Neural progenitor cell (in vitro differentiated cells): ENCODE measurements around the gene MARK3. TPM values are rescaled to one million over a fixed set of nuclear protein-coding genes. Genes with fewer than 3 reads are reported as not detected.

Experiments used
- DNase-seq: peaks from one replicate; pipeline ENCODE4 v3.0.0-alpha.2; 2016; ENCODE audit warnings: low spot score
- H2AFZ ChIP-seq: fragments of 200-600 bp; sonication (generic); replicated peaks from 2 replicates; pipeline ENCODE4 v1.6.1; 2016; ENCODE audit warnings: antibody characterized with exemption
- H3F3A ChIP-seq: fragments of 200-600 bp; sonication (generic); 2 replicates; pipeline ENCODE4 v1.6.1; 2016; ENCODE audit warnings: antibody characterized with exemption, low read depth
- H3K27ac ChIP-seq: fragments of 200-600 bp; sonication (generic); 2 replicates; pipeline ENCODE4 v1.5.1; 2016; ENCODE audit warnings: mild to moderate bottlenecking
- H3K27me3 ChIP-seq: fragments of 200-600 bp; sonication (generic); 2 replicates; pipeline ENCODE4 v1.6.1; 2016; ENCODE audit warnings: mild to moderate bottlenecking, moderate library complexity
- H3K36me3 ChIP-seq: fragments of 200-600 bp; sonication (generic); 2 replicates; pipeline ENCODE4 v1.5.1; 2016
- H3K4me1 ChIP-seq: fragments of 200-600 bp; sonication (generic); 2 replicates; pipeline ENCODE4 v1.6.1; 2016; ENCODE audit warnings: mixed run types
- H3K4me2 ChIP-seq: fragments of 200-600 bp; sonication (generic); 2 replicates; pipeline ENCODE4 v1.6.1; 2016
- H3K4me3 ChIP-seq: fragments of 200-600 bp; sonication (generic); 2 replicates; pipeline ENCODE4 v1.5.1; 2016
- H3K79me2 ChIP-seq: fragments of 200-600 bp; sonication (generic); 2 replicates; pipeline ENCODE4 v1.6.1; 2016; ENCODE audit warnings: low read depth
- H3K9ac ChIP-seq: fragments of 200-600 bp; sonication (generic); 2 replicates; pipeline ENCODE4 v1.6.1; 2016
- H3K9me3 ChIP-seq: fragments of 200-600 bp; sonication (generic); 2 replicates; pipeline ENCODE4 v1.5.1; 2016; ENCODE audit warnings: low read depth
- H4K20me1 ChIP-seq: fragments of 200-600 bp; sonication (generic); 2 replicates; pipeline ENCODE4 v1.6.1; 2016; ENCODE audit warnings: low read depth
- H3K27ac Mint-ChIP-seq: 3 replicates; pipeline ENCODE4 v1.8.0; 2021; ENCODE audit warnings: mixed read lengths
- H3K27me3 Mint-ChIP-seq: 2 replicates; pipeline ENCODE4 v1.8.0; 2022; ENCODE audit warnings: low read depth, mild to moderate bottlenecking, inconsistent platforms, moderate library complexity, mixed read lengths; ENCODE audit not compliant: insufficient read depth
- H3K36me3 Mint-ChIP-seq: 3 replicates; pipeline ENCODE4 v1.8.0; 2021; ENCODE audit warnings: mixed read lengths
- H3K4me1 Mint-ChIP-seq: 3 replicates; pipeline ENCODE4 v1.8.0; 2021; ENCODE audit warnings: mixed read lengths
- H3K4me3 Mint-ChIP-seq: 3 replicates; pipeline ENCODE4 v1.8.0; 2021; ENCODE audit warnings: mild to moderate bottlenecking, moderate library complexity, mixed read lengths
- H3K9me3 Mint-ChIP-seq: 3 replicates; pipeline ENCODE4 v1.8.0; 2020; ENCODE audit warnings: mixed read lengths
- EZH2 ChIP-seq: fragments of 200-600 bp; sonication (generic); IDR thresholded peaks from 2 replicates; pipeline ENCODE4 v1.6.1; 2017; ENCODE audit warnings: antibody characterized with exemption, mild to moderate bottlenecking, moderate library complexity
- EZH2phosphoT487 ChIP-seq: fragments of 200-600 bp; sonication (generic); IDR thresholded peaks from 2 replicates; pipeline ENCODE4 v1.6.1; 2017; ENCODE audit warnings: antibody characterized with exemption
- total RNA-seq: library from RNA; depleted of rRNA; stranded (reverse); fragments of >200 nt; gene quantifications from 2 replicates; pipeline ENCODE4 v1.2.3, GENCODE V29; 2015; ENCODE audit warnings: low replicate concordance
- TF ChIP-seq, protein P1 (sequence below): fragments of 200-600 bp; sonication (generic); IDR thresholded peaks from 2 replicates; pipeline ENCODE4 v1.5.1; 2017; ENCODE audit warnings: antibody characterized with exemption, mild to moderate bottlenecking

MARK3 gene
- total RNA-seq, 1 donor from 2014 or later = 80.7 TPM

DNA sequence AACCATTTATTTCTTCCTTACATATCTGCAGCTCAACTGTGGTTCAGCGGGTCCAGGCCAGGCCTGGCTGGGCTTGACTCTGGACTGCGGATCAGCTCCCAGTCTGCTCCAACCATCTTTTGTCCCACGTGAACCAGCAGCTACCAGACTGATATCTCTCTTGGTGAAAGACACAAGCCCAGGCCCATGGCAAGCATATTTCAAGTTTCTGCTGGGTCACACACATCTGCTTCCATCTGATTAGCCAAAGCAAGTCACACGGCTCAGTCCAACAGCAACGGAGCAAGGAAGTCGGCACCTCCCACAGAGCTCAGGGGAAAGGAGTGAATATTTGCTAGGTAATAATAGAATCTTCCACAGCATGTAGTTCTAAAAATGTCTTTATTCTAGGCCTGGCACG is 24.7 kb upstream of the MARK3 start:
- H3K9ac ChIP-seq = no peak overlapping the region
- TF ChIP-seq EZH2phosphoT487 (no peak), EZH2 (no peak)
- TF ChIP-seq, protein P1, sequence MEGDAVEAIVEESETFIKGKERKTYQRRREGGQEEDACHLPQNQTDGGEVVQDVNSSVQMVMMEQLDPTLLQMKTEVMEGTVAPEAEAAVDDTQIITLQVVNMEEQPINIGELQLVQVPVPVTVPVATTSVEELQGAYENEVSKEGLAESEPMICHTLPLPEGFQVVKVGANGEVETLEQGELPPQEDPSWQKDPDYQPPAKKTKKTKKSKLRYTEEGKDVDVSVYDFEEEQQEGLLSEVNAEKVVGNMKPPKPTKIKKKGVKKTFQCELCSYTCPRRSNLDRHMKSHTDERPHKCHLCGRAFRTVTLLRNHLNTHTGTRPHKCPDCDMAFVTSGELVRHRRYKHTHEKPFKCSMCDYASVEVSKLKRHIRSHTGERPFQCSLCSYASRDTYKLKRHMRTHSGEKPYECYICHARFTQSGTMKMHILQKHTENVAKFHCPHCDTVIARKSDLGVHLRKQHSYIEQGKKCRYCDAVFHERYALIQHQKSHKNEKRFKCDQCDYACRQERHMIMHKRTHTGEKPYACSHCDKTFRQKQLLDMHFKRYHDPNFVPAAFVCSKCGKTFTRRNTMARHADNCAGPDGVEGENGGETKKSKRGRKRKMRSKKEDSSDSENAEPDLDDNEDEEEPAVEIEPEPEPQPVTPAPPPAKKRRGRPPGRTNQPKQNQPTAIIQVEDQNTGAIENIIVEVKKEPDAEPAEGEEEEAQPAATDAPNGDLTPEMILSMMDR = no peak
- no peak for DNase-seq
- Mint-ChIP-seq H3K27me3 (peaks cover 6% of the 10 kb centered on the region), H3K4me1 (no peaks in the 10 kb centered on the region), H3K27ac (peak overlapping the region; percentile 5), H3K36me3 (peaks cover 4% of the 10 kb centered on the region), H3K4me3 (no peak overlapping the region), H3K9me3 (peaks cover 21% of the 10 kb centered on the region)
- H3K79me2 ChIP-seq = no peaks in the 10 kb centered on the region
- no peaks in the 10 kb centered on the region for H3K4me1 ChIP-seq
- no peaks in the 10 kb centered on the region for H3K27me3 ChIP-seq
- no peak overlapping the region for H3K4me3 ChIP-seq
- no peak overlapping the region for H3K4me2 ChIP-seq
- no peaks in the 10 kb centered on the region for H4K20me1 ChIP-seq
- no peaks in the 10 kb centered on the region for H3K9me3 ChIP-seq
- no peak overlapping the region for H2AFZ ChIP-seq
- H3K36me3 ChIP-seq = no peaks in the 10 kb centered on the region
- H3F3A ChIP-seq = no peaks in the 10 kb centered on the region
- H3K27ac ChIP-seq = no peak overlapping the region

DNA sequence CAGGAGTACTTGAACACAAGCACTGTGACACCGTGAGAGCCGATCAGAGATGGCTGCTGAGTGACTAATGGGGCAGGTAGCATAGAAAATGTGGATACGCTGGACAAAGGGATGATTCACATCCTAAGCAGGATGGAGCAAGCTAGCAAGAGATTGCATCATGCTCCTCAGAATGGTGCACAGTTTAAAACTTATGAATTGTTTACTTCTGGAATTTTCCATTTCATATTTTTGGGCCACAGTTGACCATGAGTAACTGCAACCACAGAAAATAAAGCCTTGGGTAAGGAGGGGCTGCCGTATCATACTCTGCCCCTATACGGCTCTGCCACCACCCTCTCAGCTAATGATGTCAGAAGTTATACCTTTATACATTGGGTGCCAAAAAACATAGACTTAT is 23.3 kb upstream of the MARK3 start:
- Histone ChIP-seq H3F3A (no peaks in the 10 kb centered on the region), H3K27me3 (no peaks in the 10 kb centered on the region), H3K4me3 (no peak overlapping the region), H3K79me2 (no peaks in the 10 kb centered on the region), H3K36me3 (no peaks in the 10 kb centered on the region), H3K4me2 (no peak overlapping the region), H3K4me1 (no peaks in the 10 kb centered on the region), H2AFZ (no peak overlapping the region), H3K27ac (no peak overlapping the region), H4K20me1 (no peaks in the 10 kb centered on the region), H3K9ac (no peak overlapping the region), H3K9me3 (no peaks in the 10 kb centered on the region)
- TF ChIP-seq, protein P1 = no peak
- no peak for TF ChIP-seq EZH2
- TF ChIP-seq EZH2phosphoT487 = no peak
- no peak for DNase-seq
- Mint-ChIP-seq H3K4me3 (no peak overlapping the region), H3K27me3 (peaks cover 9% of the 10 kb centered on the region), H3K36me3 (peaks cover 4% of the 10 kb centered on the region), H3K27ac (no peak overlapping the region), H3K4me1 (no peaks in the 10 kb centered on the region), H3K9me3 (peaks cover 21% of the 10 kb centered on the region)

DNA sequence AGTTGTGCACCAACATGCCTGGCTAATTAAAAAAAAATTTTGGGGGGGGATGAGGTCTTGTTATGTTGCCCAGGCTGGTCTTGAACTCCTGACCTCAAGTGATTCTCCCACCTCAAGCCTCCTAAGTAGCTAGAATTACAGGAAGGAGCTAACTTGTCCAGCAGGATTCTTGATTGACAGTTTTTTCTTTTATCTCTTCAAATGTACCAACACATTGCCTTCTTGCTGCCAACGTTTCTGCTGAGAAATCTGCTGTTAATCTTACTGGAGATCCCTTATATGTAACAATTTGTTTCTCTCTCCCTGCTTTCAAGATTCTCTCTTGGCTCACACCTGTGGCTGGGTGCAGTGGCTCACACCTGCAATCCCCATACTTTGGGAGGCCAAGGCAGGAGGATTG is 22.4 kb upstream of the MARK3 start:
- Mint-ChIP-seq H3K4me1 (no peaks in the 10 kb centered on the region), H3K27me3 (peaks cover 9% of the 10 kb centered on the region), H3K4me3 (no peak overlapping the region), H3K9me3 (peaks cover 21% of the 10 kb centered on the region), H3K27ac (no peak overlapping the region), H3K36me3 (peaks cover 4% of the 10 kb centered on the region)
- H4K20me1 ChIP-seq = no peaks in the 10 kb centered on the region
- H3K36me3 ChIP-seq = no peaks in the 10 kb centered on the region
- H3K79me2 ChIP-seq = no peaks in the 10 kb centered on the region
- H3K27ac ChIP-seq = no peak overlapping the region
- no peaks in the 10 kb centered on the region for H3F3A ChIP-seq
- no peak overlapping the region for H3K4me2 ChIP-seq
- H3K27me3 ChIP-seq = no peaks in the 10 kb centered on the region
- H3K4me3 ChIP-seq = no peak overlapping the region
- H3K4me1 ChIP-seq = no peaks in the 10 kb centered on the region
- no peak for DNase-seq
- TF ChIP-seq EZH2phosphoT487 (no peak), EZH2 (no peak)
- TF ChIP-seq, protein P1 = no peak
- H2AFZ ChIP-seq = no peak overlapping the region
- no peaks in the 10 kb centered on the region for H3K9me3 ChIP-seq
- H3K9ac ChIP-seq = no peak overlapping the region
